GM12878 (cell line): ENCODE measurements around the gene CDH16. TPM values are rescaled to one million over a fixed set of nuclear protein-coding genes. Genes with fewer than 3 reads are reported as not detected.

Experiments used
- ATF7 ChIP-seq: fragments of 450-650 bp; IDR thresholded peaks from 2 replicates; pipeline ENCODE4 v1.6.1; 2016; ENCODE audit warnings: low read depth, mild to moderate bottlenecking
- CBX3 ChIP-seq: fragments of 200-600 bp; sonication (generic); IDR thresholded peaks from 2 replicates; pipeline ENCODE4 v1.6.1; 2016; ENCODE audit warnings: low read depth, borderline replicate concordance
- IKZF1 ChIP-seq: fragments of 450-650 bp; conservative IDR thresholded peaks from 2 replicates; pipeline ENCODE4 v1.6.1; 2017; ENCODE audit warnings: antibody characterized with exemption, mild to moderate bottlenecking
- IKZF2 ChIP-seq, 2 experiments: fragments of 450-650 bp; IDR thresholded peaks; 2 replicates each; pipeline ENCODE4 v1.6.1; 2017; ENCODE audit warnings: mild to moderate bottlenecking in 2 of 2, moderate library complexity in 2 of 2
- MYB ChIP-seq: fragments of 150-350 bp; IDR thresholded peaks from 2 replicates; pipeline ENCODE4 v1.6.1; 2014; ENCODE audit warnings: mild to moderate bottlenecking, low read depth, low read length, borderline replicate concordance
- MYC ChIP-seq: IDR thresholded peaks from 2 replicates; pipeline ENCODE4 v1.6.1; 2011; ENCODE audit warnings: mild to moderate bottlenecking, low read length, moderate library complexity, inconsistent platforms; ENCODE audit not compliant: insufficient read depth, insufficient replicate concordance, insufficient read length, severe bottlenecking
- NR2C1 ChIP-seq: fragments of 450-650 bp; IDR thresholded peaks from 2 replicates; pipeline ENCODE4 v1.6.1; 2017; ENCODE audit warnings: antibody characterized with exemption, mild to moderate bottlenecking, moderate library complexity
- POLR2AphosphoS2 ChIP-seq: IDR thresholded peaks from 2 replicates; pipeline ENCODE4 v1.6.1; 2011; ENCODE audit warnings: low read depth, mild to moderate bottlenecking, low read length, improper control_type of control experiment, moderate library complexity
- POLR2AphosphoS5 ChIP-seq: IDR thresholded peaks from 2 replicates; pipeline ENCODE4 v1.6.1; 2011; ENCODE audit warnings: mild to moderate bottlenecking, low read length, inconsistent platforms
- POU2F2 ChIP-seq: IDR thresholded peaks from 3 replicates; pipeline ENCODE4 v1.6.1; 2011; ENCODE audit warnings: low read depth, mild to moderate bottlenecking, low read length, borderline replicate concordance
- RFX5 ChIP-seq: IDR thresholded peaks from 2 replicates; pipeline ENCODE4 v1.6.1; 2011; ENCODE audit warnings: low read depth, low read length, improper control_type of control experiment
- SIN3A ChIP-seq: IDR thresholded peaks from 2 replicates; pipeline ENCODE4 v1.6.1; 2012; ENCODE audit warnings: low read depth, low read length, improper control_type of control experiment
- SIX5 ChIP-seq: IDR thresholded peaks from 2 replicates; pipeline ENCODE4 v1.6.1; 2011; ENCODE audit warnings: mild to moderate bottlenecking, low read depth, low read length, moderate library complexity; ENCODE audit not compliant: severe bottlenecking
- TBL1XR1 ChIP-seq: IDR thresholded peaks from 2 replicates; pipeline ENCODE4 v1.6.1; 2012; ENCODE audit warnings: low read depth, low read length, improper control_type of control experiment
- WRNIP1 ChIP-seq: IDR thresholded peaks from 2 replicates; pipeline ENCODE4 v1.6.1; 2011; ENCODE audit warnings: low read depth, low read length, improper control_type of control experiment, borderline replicate concordance
- polyA plus RNA-seq, 11 experiments: library from polyadenylated mRNA; depleted of rRNA in 4 of 11; unstranded in 6 of 11; stranded (reverse) in 5 of 11; fragments of >200 nt; fragmentation: Nextera tagmentation in 4 of 11; fragmentation: Illumina TruSeq in 1 of 11; extraction: Ambion mirVana in 4 of 11; extraction: Trizol in 1 of 11; gene quantifications; 1 replicate in 1 of 11; 2 replicates in 10 of 11; pipeline versions ENCODE4 v1.2.1 to v1.2.3, GENCODE V29; 2011 to 2016; ENCODE audit warnings: inconsistent platforms in 2 of 11, missing spikeins in 2 of 11, low read depth in 1 of 11
- total RNA-seq, 4 experiments: library from RNA; depleted of rRNA in 3 of 4; stranded (reverse); fragments of >200 nt in 3 of 4; fragmentation: Illumina TruSeq in 1 of 4; extraction: Trizol in 1 of 4; gene quantifications; 2 replicates each; pipeline versions ENCODE4 v1.2.1 to v1.2.3, GENCODE V29; 2013 to 2021
- TF ChIP-seq, protein P1 (sequence below): fragments of 150-350 bp; IDR thresholded peaks from 2 replicates; pipeline ENCODE4 v1.6.1; 2016; ENCODE audit warnings: low read depth, low read length
- TF ChIP-seq, protein P2 (sequence below): fragments of 450-650 bp; IDR thresholded peaks from 2 replicates; pipeline ENCODE4 v1.6.1; 2017; ENCODE audit warnings: borderline replicate concordance
- TF ChIP-seq, protein P3 (sequence below): fragments of 450-650 bp; IDR thresholded peaks from 2 replicates; pipeline ENCODE4 v1.6.1; 2014; ENCODE audit warnings: mild to moderate bottlenecking
- TF ChIP-seq, protein P4 (sequence below): fragments of 450-650 bp; IDR thresholded peaks from 2 replicates; pipeline ENCODE4 v1.6.1; 2017; ENCODE audit warnings: mild to moderate bottlenecking, low read depth, inconsistent platforms; ENCODE audit not compliant: poor library complexity, severe bottlenecking
- TF ChIP-seq, protein P5 (sequence below): IDR thresholded peaks from 2 replicates; pipeline ENCODE4 v1.6.1; 2011; ENCODE audit warnings: borderline replicate concordance, low read depth, mild to moderate bottlenecking, moderate library complexity, mixed read lengths, low read length; ENCODE audit not compliant: insufficient read depth; ENCODE audit errors: extremely low read length

The CDH16 gene
- total and polyA plus RNA-seq, 10 of the 15 experiments (the other 5 are each of a cell fraction or from before 2014, with no cell fraction given): 0.05 TPM; not detected in 9

DNA sequence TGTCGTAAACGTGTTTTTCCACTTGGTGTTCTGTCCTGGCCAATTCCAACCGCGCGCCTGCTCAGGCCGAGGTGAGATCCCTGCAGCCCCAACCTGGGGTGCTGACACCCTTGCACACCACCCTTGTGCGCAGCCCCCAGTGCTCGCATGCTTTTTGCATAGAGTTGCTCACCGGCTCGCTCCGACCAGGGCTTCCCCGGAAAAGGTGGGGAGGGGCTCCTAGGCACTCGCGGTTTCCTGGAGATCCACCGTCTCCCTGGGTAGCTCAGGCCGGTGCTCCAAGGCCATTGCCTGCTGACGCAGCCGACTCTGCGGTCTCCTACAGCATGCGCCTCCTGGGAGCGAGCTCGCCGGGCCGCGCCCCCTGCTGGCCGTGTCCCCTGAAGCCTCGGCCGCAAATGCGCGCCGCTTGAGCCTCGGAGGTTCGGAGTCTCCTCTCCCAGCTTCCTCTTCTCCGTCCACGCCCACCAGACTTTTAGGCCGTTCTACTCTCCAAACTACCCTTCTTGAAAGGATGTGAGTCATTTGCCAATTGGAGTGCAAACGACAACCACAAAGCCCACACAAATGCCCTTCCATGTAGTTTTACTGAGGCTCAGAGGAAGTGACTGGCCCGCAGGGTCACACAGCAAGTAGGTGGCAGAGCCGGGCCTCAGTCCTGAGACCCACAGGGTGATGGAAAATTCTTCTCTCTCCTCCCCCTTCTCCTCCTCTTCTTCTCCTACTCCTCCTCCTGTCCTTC, 45.6 kb downstream of the CDH16 start (continued):
- TF ChIP-seq TBL1XR1 (no peak), MYC (peak; percentile 37), POU2F2 (no peak), MYB (no peak), SIN3A (no peak), POLR2AphosphoS5 (no peak), NR2C1 (no peak), SIX5 (no peak), IKZF1 (peak; percentile 94), WRNIP1 (no peak), ATF7 (peak; percentile 54), RFX5 (no peak), CBX3 (no peak), IKZF2 (IDR thresholded peaks at IDR 0.05) (peak; percentile 91 to 92), POLR2AphosphoS2 (no peak)
- TF ChIP-seq, protein P1, sequence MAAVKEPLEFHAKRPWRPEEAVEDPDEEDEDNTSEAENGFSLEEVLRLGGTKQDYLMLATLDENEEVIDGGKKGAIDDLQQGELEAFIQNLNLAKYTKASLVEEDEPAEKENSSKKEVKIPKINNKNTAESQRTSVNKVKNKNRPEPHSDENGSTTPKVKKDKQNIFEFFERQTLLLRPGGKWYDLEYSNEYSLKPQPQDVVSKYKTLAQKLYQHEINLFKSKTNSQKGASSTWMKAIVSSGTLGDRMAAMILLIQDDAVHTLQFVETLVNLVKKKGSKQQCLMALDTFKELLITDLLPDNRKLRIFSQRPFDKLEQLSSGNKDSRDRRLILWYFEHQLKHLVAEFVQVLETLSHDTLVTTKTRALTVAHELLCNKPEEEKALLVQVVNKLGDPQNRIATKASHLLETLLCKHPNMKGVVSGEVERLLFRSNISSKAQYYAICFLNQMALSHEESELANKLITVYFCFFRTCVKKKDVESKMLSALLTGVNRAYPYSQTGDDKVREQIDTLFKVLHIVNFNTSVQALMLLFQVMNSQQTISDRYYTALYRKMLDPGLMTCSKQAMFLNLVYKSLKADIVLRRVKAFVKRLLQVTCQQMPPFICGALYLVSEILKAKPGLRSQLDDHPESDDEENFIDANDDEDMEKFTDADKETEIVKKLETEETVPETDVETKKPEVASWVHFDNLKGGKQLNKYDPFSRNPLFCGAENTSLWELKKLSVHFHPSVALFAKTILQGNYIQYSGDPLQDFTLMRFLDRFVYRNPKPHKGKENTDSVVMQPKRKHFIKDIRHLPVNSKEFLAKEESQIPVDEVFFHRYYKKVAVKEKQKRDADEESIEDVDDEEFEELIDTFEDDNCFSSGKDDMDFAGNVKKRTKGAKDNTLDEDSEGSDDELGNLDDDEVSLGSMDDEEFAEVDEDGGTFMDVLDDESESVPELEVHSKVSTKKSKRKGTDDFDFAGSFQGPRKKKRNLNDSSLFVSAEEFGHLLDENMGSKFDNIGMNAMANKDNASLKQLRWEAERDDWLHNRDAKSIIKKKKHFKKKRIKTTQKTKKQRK: no peak
- TF ChIP-seq, protein P2, sequence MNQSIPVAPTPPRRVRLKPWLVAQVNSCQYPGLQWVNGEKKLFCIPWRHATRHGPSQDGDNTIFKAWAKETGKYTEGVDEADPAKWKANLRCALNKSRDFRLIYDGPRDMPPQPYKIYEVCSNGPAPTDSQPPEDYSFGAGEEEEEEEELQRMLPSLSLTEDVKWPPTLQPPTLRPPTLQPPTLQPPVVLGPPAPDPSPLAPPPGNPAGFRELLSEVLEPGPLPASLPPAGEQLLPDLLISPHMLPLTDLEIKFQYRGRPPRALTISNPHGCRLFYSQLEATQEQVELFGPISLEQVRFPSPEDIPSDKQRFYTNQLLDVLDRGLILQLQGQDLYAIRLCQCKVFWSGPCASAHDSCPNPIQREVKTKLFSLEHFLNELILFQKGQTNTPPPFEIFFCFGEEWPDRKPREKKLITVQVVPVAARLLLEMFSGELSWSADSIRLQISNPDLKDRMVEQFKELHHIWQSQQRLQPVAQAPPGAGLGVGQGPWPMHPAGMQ: no peak
- TF ChIP-seq, protein P3, sequence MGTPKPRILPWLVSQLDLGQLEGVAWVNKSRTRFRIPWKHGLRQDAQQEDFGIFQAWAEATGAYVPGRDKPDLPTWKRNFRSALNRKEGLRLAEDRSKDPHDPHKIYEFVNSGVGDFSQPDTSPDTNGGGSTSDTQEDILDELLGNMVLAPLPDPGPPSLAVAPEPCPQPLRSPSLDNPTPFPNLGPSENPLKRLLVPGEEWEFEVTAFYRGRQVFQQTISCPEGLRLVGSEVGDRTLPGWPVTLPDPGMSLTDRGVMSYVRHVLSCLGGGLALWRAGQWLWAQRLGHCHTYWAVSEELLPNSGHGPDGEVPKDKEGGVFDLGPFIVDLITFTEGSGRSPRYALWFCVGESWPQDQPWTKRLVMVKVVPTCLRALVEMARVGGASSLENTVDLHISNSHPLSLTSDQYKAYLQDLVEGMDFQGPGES: no peak
- TF ChIP-seq, protein P4, sequence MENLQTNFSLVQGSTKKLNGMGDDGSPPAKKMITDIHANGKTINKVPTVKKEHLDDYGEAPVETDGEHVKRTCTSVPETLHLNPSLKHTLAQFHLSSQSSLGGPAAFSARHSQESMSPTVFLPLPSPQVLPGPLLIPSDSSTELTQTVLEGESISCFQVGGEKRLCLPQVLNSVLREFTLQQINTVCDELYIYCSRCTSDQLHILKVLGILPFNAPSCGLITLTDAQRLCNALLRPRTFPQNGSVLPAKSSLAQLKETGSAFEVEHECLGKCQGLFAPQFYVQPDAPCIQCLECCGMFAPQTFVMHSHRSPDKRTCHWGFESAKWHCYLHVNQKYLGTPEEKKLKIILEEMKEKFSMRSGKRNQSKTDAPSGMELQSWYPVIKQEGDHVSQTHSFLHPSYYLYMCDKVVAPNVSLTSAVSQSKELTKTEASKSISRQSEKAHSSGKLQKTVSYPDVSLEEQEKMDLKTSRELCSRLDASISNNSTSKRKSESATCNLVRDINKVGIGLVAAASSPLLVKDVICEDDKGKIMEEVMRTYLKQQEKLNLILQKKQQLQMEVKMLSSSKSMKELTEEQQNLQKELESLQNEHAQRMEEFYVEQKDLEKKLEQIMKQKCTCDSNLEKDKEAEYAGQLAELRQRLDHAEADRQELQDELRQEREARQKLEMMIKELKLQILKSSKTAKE: peak; percentile 58
- TF ChIP-seq, protein P5, sequence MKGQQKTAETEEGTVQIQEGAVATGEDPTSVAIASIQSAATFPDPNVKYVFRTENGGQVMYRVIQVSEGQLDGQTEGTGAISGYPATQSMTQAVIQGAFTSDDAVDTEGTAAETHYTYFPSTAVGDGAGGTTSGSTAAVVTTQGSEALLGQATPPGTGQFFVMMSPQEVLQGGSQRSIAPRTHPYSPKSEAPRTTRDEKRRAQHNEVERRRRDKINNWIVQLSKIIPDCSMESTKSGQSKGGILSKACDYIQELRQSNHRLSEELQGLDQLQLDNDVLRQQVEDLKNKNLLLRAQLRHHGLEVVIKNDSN: no peak
